ENCODE measurements around the gene ROBO2.

GRCh38 chr3:77586216-77586615 is 546.3 kb downstream of the ROBO2 start:
- TF ChIP-seq CTCF (IDR thresholded peaks at IDR 0.05) (no peak), POLR2A (IDR thresholded peaks at IDR 0.05) (no peak), POLR2AphosphoS5 (IDR thresholded peaks at IDR 0.05) (no peak)
